Stimulated activated CD4-positive, alpha-beta T cell treated with anti-CD3 and anti-CD28 coated beads, Interleukin-15, amount 100 ng/mL, for 24 hours (primary cell): ENCODE results near the gene MEN1.

Source experiments
- DNase-seq: peaks from one replicate; pipeline ENCODE4 v3.0.0-alpha.2; 2020

The MEN1 gene

DNA sequence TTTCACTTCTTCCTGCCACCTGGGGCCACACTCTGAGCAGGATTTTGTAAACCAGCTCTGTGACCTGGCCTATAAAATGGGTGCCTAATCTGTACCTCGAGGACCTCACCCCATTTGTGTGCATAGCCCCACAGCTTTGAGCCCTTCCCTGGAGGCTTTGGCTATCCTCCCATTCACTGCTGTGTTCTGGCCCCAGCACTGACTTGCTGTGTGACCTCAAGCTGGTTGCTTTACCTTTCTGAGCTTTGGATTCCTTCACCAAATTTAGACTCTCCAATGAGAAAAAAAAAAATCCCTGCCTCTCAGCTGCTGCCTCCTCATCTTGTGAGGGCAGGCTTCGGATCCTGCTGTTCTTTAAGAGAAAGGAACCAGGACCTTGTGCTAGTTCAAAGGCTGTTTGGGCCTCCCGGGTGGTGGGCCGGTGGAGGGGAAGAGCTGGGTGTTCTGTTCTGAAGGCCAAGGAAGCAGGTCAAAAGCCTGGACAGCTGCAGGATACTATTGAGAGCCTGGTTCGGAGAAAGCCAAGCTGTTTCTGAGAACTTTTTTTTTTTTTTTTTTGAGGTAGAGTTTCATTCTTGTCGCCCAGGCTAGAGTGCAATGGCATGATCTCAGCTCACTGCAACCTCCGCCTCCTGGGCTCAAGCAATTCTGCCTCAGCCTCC is 49.5 kb downstream of the MEN1 start:
- no peak for DNase-seq

DNA sequence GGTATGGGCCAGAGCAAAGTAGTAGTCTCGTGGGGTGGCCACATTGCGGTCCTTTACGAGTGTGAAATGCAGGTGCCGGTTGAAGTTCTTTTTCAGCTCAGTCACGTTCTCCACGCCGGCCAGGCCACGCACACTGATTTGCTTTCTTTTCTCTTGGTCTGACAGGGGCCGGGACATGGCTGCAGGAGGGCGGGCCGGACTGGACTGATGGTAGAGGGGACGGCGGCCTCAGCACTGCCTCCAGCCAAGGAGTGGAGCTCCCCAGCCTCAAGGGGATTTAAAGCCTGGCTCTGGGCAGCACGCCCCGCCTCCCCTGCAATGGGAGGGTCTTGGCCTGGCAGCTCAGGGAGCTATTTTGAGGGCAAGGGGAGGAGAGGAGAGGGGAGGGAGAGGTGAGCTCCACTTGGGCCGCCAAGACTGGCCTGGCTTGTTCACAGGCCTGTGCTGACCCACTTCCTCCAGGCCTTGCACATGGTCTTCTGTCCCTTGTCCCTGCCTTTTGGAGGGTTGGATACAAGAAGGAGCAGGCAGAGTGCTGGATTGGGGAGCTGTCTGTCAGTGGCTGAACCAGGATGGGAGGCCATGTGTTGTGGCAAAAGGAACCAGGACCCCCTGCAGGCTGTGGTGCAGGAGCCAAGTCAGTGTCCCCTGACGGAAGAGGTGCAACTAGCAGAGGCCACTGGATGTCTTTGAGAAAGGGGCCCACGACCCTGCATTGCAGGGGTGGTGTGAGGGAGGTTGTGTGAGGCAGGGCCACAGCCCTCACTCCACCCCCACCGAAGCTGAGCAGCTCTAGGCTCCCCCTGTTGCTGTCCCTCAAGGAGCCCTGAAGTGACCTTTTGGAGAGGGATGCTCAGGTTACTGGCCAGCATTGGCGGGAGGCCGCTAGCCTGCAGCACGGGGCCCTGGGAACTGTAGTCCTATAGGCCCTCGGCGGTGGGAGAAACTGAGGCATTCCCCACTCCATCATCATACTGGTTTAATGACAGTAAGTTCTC is 50.3 kb downstream of the MEN1 start, which contains the start of gene PYGM:
TSS of gene PYGM (minus strand) at position 253 of the 998 bp plus-strand sequence. CDS start at position 177, 76 bp downstream.
- DNase-seq, result peak; percentile 27

DNA sequence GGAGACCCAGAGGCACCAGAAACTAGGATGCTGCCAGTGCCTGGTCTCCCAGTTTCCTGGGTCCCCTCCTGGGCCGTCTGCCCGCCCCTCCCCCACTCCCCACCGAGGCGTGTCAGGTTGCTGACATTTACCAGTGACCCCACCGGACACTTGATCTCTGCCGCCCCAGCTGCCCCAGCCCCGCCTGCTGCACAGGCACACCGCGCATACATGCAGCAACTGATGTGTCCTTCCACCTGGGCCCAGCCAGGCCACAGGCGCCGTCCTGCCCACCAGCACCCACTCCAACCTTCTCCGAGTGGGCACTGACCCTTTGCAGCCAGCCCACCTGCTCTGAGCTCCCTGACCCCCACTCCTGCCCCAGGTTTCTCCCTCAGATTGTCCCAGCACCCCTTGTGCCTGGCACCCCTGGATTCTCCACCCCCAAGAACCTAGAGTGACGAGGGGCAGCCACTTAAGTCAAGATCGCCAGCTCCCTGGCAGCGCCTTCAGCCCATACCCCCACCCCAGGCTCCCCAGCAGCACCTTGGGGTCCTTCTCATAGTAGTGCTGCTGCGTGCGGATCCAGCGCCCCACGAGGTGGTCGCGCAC is 51.1 kb downstream of the MEN1 start:
- DNase-seq, result no peak

- DNase-seq, result no peak
These were observed 51.8 kb downstream of the MEN1 start for GRCh38 chr11:64758330-64759079.

- DNase-seq, result no peak
These were observed 52.6 kb downstream of the MEN1 start for GRCh38 chr11:64757549-64758329.

- DNase-seq, result no peak
These were observed 54.5 kb downstream of the MEN1 start for GRCh38 chr11:64755681-64756361.

DNA sequence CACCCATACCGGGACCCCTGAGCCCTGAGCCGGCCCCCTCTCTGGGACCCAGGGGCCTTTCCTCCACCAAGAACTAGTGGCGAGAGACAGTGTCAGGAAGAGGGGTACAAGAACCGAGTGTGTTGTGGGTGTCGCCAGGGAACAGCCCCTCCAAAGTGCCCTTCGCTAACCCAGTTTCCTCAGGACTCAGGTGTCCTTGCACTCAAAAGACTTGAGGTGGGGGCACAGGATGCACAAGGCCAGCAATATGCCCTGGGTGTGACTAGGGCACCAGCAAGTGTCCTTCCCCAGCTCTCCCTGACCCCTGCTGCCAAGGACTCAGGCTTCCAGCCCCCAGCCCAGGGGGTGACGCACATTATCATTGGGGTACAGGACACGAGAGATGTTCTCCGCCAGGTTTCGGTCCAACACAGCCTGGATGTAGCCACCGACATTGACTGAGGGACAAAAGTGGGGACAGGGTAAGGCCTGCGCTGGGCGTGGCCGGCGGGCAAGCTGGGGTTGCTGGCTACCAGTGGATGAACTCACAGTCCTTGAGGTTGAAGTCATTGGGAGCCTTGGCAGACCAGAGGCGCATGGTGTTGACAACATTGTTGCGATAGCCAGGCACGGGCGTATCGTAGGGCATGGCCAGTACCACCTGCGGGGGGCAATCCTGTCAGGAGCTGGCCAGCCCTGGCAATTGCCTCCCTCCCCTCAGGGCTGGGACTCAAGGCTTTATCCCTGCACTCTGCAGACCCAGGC is 55.3 kb downstream of the MEN1 start:
- DNase-seq, result no peak

GRCh38 chr11:64754124-64754918 is 56.0 kb downstream of the MEN1 start:
- DNase-seq, result no peak
